HG03064 (cell line): ENCODE measurements around the gene GNB5.

Experiments used
- ATAC-seq: cut with Tn5 transposase; IDR thresholded peaks from one replicate; pipeline ENCODE4 v1.9.1; 2021; ENCODE audit warnings: low read depth; ENCODE audit not compliant: unreplicated experiment

Gene GNB5

GRCh38 chr15:52208306-52208946 is 17.2 kb upstream of the GNB5 start:
- ATAC-seq = no peak

- ATAC-seq = no peak
Measured at GRCh38 chr15:52207191-52207590, 16.0 kb upstream of the GNB5 start.

GRCh38 chr15:52206446-52206845 is 15.3 kb upstream of the GNB5 start:
- ATAC-seq = no peak

GRCh38 chr15:52204657-52205056 is 13.5 kb upstream of the GNB5 start:
- no peak for ATAC-seq

- ATAC-seq = no peak
Measured at GRCh38 chr15:52200831-52201365, 9.7 kb upstream of the GNB5 start.

GRCh38 chr15:52199271-52199670 is 8.1 kb upstream of the GNB5 start:
- ATAC-seq = no peak

- no peak for ATAC-seq
Measured at GRCh38 chr15:52196891-52197290, 5.7 kb upstream of the GNB5 start.

- no peak for ATAC-seq
Measured at GRCh38 chr15:52193791-52194190, 2.6 kb upstream of the GNB5 start.

- no peak for ATAC-seq
Measured at GRCh38 chr15:52193321-52193720, 2.1 kb upstream of the GNB5 start.

GRCh38 chr15:52186651-52187486 is 4.3 kb downstream of the GNB5 start:
- ATAC-seq = no peak

GRCh38 chr15:52185151-52185561 is 6.0 kb downstream of the GNB5 start:
- no peak for ATAC-seq

GRCh38 chr15:52184721-52185120 is 6.5 kb downstream of the GNB5 start:
- ATAC-seq = no peak

GRCh38 chr15:52183562-52184173 is 7.5 kb downstream of the GNB5 start:
- no peak for ATAC-seq

GRCh38 chr15:52181938-52182780 is 9.0 kb downstream of the GNB5 start:
- no peak for ATAC-seq

- ATAC-seq = no peak
Measured at GRCh38 chr15:52180851-52181450, 10.2 kb downstream of the GNB5 start.

- peak; percentile 27 for ATAC-seq
Measured at GRCh38 chr15:52180196-52180835, 10.9 kb downstream of the GNB5 start.

- ATAC-seq = peak; percentile 87
Measured at GRCh38 chr15:52179278-52180195, 11.7 kb downstream of the GNB5 start.

GRCh38 chr15:52178765-52179164 is 12.4 kb downstream of the GNB5 start:
- no peak for ATAC-seq

GRCh38 chr15:52172869-52173268 is 18.3 kb downstream of the GNB5 start:
- ATAC-seq = no peak
